Measurements from ENCODE around the gene ZNF311. TPM values are rescaled to one million over a fixed set of nuclear protein-coding genes. Genes with fewer than 3 reads are reported as not detected.

ZNF311 gene
- total RNA-seq, 2 donors from 2014 or later: 1.9 to 4.3 TPM

DNA sequence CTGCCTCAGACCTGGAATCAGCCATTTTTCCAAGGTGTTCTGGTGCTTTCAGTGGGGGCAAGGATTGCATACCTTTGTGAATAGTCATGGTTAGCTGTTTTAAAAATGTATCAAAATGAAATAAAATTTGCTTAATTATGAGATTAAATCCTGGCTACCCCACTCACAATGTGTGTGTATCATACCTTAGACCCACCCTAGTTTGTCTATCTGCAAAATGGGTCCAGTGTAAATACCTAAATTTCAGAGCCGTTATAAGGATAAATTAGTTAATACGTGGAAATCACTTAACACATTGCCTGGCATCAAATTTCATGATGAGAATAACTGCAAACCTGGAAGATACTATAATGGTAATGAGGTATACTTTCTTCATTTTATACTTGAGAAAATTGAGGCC lies 3.0 kb upstream of the ZNF311 start:
- no peaks in the 10 kb centered on the region for H3K4me1 ChIP-seq (replicated peaks)
- H3K36me3 ChIP-seq: no peaks in the 10 kb centered on the region
- 39% methylated on average over 2 of the region's 2 CpGs for WGBS
- intact Hi-C loops (cut with DNase I): no loop called here
- no peak overlapping the region for H3K4me3 ChIP-seq
- H3K27me3 ChIP-seq (replicated peaks; ENCODE audit: insufficient read depth): no peaks in the 10 kb centered on the region
- H3K27ac ChIP-seq: no peak overlapping the region
- no peaks in the 10 kb centered on the region for H3K9me3 ChIP-seq
- DNase-seq (ENCODE audit: low spot score): no peak
- no peak for TF ChIP-seq CTCF (IDR thresholded peaks at IDR 0.05)
- no peak for TF ChIP-seq POLR2A (IDR thresholded peaks at IDR 0.05)
- TF ChIP-seq POLR2AphosphoS5 (IDR thresholded peaks at IDR 0.05): no peak

GRCh38 chr6:28996844-28997510 lies 8.1 kb downstream of the ZNF311 start:
- DNase-seq (ENCODE audit: low spot score): no peak
- no peaks in the 10 kb centered on the region for H3K4me1 ChIP-seq (replicated peaks)
- intact Hi-C loops (cut with DNase I): no loop called here
- H3K27ac ChIP-seq: no peak overlapping the region
- no peaks in the 10 kb centered on the region for H3K27me3 ChIP-seq (replicated peaks; ENCODE audit: insufficient read depth)
- no peaks in the 10 kb centered on the region for H3K36me3 ChIP-seq
- WGBS: 89% methylated on average over 2 of the region's 2 CpGs
- no peak for TF ChIP-seq POLR2AphosphoS5 (IDR thresholded peaks at IDR 0.05)
- TF ChIP-seq POLR2A (IDR thresholded peaks at IDR 0.05): no peak
- TF ChIP-seq CTCF (IDR thresholded peaks at IDR 0.05): no peak
- H3K9me3 ChIP-seq: no peaks in the 10 kb centered on the region
- H3K4me3 ChIP-seq: no peak overlapping the region

DNA sequence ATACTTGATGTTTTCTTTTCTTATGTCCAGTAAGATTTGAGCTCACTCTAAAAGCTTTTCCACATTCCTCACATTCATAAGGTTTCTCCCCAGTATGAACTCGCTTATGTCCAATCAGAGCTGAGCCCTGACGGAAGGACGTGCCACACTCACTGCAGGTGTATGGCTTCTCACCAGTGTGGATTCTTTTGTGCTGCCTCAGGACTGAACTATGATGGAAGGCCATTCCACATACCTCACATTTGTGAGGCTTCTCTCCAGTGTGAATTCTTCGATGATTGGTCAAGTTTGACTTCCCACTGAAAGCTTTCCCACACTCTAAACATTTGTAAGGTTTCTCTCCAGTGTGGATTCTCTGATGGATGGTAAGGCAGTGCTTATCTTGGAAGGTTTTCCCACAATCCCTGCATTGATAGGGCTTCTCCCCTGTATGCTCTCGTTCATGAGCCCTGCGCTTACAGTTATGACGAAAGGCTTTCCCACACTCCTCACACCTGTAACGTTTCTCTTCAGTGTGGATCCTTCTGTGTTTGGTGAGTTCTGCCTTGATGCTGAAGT lies 9.9 kb downstream of the ZNF311 start:
- WGBS: 94% methylated on average over 8 of the region's 8 CpGs
- no peaks in the 10 kb centered on the region for H3K36me3 ChIP-seq
- intact Hi-C loops (cut with DNase I): no loop called here

GRCh38 chr6:28988536-28989311 lies 16.4 kb downstream of the ZNF311 start:
- H3K4me3 ChIP-seq: no peak overlapping the region
- no peak for DNase-seq (ENCODE audit: low spot score)
- H3K27ac ChIP-seq: no peak overlapping the region
- WGBS: 39% methylated on average over 48 of the region's 48 CpGs
- no peaks in the 10 kb centered on the region for H3K27me3 ChIP-seq (replicated peaks; ENCODE audit: insufficient read depth)
- H3K36me3 ChIP-seq: no peaks in the 10 kb centered on the region
- H3K9me3 ChIP-seq: no peaks in the 10 kb centered on the region
- no peaks in the 10 kb centered on the region for H3K4me1 ChIP-seq (replicated peaks)
- TF ChIP-seq POLR2AphosphoS5 (IDR thresholded peaks at IDR 0.05): no peak
- TF ChIP-seq CTCF (IDR thresholded peaks at IDR 0.05): no peak
- no peak for TF ChIP-seq POLR2A (IDR thresholded peaks at IDR 0.05)
- intact Hi-C loops (cut with DNase I): loop anchor here (10.0 kb wide), 3 partner anchors 94 to 1514 kb away; partner anchors contain the start of gene ZNF184

More for the DNA sequence above, 9.9 kb downstream of the ZNF311 start:
- no peak for DNase-seq (ENCODE audit: low spot score)
- Histone ChIP-seq H3K27me3 (replicated peaks; ENCODE audit: insufficient read depth) (no peaks in the 10 kb centered on the region), H3K4me3 (no peak overlapping the region), H3K9me3 (no peaks in the 10 kb centered on the region), H3K27ac (no peak overlapping the region), H3K4me1 (replicated peaks) (no peaks in the 10 kb centered on the region)
- TF ChIP-seq POLR2A (IDR thresholded peaks at IDR 0.05) (no peak), CTCF (IDR thresholded peaks at IDR 0.05) (no peak), POLR2AphosphoS5 (IDR thresholded peaks at IDR 0.05) (no peak)
